CD4-positive, alpha-beta T cell treated with Interleukin-6 at 100 ng/mL for 8 hours (primary cell): ENCODE data around the gene CELF2.
A peak's percentile ranks its signal among the peaks of the same experiment; 100 is the strongest.

Source experiments
- DNase-seq: peaks from one replicate; pipeline ENCODE4 v3.0.0-alpha.2; 2020; ENCODE audit warnings: mixed read lengths, low spot score

CELF2 gene

DNA sequence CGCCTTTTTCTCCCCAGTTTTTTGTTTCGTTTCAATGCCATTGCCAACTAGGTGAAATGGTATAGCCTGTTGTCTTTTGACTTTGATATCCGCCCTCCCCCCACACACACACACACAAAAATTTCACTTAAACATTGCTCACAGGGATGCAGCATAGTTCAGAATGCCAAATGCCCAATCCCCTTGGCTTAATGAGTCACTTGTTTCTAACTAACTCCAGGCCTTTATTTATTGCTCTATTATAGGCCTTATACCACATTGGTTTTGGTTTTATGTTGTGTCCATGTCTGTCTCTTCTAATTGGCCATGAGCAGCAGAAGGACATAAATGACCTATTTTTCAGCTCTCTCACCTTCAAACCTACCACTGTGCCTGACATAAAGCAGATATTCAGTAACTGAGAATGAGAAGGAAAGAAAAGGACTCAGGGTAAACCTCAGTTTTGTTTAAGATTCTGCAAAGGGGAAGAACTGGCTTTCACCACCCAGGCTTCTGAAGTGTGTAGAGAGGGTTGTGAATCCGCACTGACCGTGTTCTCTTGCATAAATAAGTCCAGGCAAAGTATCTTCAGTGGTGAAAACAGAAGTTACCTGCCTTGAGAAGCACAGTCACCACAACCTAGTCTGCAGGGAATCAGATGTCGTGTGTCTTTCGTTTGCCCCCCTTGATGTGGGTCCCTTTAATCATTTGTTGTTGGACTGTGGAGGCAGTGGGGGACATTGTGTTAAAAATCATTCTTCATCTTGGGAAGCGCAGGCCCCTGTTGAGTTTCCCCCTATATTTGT, 139.8 kb downstream of the CELF2 start:
- DNase-seq = no peak

DNA sequence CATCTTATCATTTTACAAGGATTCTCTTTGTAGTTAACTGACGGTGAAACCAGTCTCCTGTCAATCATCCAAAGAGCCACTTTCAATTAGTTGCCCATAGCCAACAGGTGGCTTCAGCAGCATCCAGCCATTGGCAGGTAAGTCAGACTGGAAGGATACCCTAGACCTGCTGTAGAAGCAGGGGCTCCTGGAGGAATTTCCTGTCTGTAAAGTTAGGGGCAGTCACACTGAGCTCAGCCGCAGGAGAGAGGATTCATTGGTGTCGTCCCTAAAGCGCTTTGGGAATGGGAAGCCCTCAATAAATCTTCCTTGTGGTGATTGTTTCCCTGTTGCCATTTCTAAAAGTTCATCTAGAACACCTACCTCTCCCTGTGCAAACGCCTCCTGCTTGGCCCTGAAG, 140.4 kb downstream of the CELF2 start:
- DNase-seq = no peak

DNA sequence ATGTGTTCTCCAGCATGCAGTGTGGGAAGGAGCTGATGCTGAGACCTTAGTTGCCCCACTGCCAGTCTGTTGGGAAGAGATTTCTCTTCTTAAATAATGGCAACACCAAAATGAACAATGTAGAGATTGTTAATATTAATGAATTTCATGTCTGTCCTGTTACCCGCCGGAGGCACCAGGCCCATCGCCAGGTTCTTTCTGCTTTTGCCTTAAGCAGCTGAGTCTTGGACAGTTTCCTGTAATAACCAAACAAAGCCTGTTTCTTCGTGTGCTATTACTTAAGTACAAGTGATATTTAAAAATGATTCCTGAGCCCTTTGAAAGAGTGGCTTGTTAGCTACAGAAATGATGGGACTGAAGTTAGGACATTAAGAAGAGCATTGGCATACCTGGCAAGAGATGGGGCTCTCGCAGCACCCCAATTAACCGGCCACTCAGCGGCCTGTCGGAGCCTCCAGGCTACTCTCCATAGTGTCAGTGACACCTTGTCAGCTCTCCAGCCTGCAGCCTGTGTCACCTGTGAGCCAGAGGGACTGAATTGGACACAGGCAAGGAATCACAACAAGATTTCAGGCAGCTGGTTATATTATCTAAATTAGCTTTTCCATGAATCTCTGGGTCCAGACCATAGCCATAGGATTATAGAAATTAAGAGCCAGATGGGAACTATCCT, 142.0 kb downstream of the CELF2 start:
- no peak for DNase-seq

DNA sequence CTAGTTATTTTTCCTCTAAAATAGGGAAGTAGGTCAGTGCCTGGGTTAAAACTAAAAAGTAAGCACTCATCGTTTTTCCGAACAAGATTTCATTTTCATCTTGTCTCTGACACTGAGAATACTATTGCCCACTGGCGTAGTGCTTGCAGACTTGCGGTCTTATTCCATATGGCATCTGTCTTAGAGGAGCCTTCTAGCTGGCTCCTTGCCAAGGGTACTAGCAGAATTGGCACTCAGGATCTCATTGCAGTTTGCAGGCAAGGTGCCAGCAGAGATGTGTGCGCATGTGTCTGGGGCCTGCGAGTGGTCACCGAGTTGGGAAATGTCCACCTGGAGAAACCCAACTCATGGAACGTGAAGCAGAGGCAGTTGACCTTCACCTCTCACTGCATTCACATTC, 143.4 kb downstream of the CELF2 start:
- no peak for DNase-seq

DNA sequence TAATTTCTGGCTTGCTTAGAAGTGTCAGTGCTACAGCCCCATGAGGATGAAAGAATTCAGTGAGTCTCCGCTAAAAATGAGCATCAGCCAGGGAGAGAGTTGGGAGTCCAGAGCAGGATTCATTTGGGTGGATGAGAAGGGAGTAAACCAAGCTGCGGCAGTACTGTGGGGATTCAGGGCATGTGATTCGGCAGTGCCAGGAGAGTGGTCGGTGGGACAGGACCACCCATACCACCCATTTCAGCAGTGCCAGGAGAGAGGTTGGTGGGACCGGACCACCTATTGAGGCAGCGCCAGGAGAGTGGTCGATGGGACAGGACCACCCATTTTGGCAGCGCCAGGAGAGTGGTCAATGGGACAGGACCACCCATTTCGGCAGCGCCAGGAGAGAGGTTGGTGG, 144.2 kb downstream of the CELF2 start:
- no peak for DNase-seq

DNA sequence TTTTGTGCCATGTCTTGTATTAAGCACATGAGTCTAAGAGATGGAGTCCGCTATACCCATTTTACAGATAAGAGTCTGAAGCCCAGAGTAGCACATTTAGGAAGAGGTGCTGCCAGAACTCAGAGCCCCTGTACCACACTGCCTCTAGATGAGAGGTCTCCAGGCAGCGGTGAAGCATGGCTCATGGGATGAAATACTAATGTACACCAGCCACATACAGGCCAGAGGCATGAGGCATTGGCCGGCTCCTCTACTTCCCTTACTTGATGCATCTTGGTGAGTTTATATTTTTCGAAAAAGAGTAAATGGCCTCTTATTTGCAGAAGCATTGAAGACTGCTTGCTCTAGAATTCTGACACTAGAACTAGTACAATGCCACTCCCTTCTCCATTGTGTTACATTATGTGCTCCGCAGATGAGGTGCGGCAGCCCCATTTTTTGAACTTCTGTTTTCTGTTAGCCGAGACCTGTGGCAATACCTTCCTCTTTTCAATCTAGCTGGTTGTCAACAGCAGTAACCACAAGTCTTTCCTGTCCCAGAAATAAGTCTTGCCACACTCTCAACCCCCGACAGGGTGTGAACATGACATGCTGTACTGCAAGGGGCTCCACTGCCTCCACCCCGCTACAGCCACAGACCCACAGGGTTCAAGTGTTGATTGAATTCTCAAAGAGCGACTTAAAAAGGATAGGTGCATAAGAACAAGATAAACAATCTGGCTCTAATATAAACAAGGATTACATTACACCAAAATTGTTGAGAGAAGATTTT, 145.3 kb downstream of the CELF2 start:
- peak; percentile 91 for DNase-seq

DNA sequence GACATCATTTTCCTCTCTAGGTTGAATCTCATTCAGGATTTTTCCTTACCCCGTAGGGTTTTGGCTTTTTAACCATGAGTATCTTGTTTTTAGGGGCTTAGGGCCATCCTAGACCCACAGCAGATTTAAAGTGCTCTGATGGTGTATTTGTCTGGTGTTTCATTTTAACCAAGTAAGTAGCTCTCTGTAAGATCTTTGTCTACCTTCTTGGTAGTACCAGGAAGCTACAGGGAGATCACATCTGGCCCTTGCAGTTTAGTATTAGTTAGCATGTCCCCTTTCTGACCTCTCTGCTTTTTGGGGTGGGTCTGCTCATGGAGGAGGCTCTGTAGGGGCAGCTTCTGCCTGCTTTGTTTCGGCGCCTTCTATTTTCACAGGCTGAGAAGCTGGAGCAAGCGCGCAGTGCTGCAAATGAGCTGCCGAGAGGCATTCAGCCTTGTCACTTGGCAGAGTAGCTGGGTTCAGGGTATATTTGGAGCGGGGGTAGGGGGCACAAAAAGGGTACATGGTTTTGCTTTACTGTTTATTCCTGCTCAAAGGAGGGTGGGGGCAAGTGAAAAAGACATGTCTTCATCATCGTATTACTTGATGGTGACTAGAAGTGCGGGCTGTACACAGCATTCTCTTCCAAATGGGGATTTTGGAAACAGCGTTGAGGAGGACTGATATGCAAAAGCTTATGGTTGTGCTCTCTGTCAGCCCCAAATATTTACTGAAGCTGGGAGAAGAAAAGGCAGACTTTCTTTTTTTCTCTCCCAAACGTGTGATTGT, 146.3 kb downstream of the CELF2 start:
- no peak for DNase-seq

DNA sequence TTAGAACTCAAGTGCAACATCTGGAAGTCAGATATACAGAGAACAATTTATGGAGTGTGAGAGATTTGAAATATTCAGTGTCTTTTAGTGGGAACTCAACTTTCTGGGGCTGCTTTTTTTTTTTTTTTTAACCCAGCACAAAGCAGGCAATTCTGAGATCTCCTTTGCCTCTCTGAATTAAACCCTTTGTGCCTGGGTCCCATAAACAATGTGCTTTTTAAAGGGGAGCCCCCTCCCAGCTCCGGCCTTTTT, 146.8 kb downstream of the CELF2 start:
- DNase-seq = no peak

DNA sequence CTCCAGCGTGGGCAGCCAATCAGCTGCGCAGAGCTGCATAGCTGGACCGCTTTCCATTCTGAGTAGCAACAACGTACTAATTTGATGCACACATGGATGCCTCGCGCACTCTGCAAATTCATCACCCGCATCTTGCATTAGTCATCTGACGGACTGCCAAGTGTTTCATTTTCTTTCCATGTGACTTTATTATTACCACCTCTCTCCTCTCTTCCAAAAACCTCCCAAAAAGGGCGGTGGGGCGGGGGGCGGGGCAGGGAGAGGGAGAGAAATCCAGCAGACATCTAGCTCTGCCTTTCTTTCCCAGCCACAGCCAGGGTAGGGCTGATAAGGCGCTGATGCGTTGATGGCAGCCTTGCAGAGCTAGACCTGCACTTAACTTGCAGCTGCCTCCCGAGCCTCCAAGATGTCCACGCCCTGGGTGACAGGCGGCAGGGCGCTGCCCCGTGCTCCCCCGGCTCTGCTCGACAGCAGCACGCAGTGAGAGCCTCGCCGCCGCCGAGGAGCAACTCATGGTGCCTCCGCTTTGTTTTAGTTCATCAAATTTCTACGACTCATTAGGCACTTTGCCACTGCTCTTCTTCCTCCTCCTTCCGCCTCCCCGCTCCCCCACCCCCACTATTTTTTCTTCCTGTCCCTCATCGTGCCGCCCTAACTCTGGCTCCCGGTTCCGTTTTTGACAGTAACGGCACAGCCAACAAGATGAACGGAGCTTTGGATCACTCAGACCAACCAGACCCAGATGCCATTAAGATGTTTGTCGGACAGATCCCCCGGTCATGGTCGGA, 147.3 kb downstream of the CELF2 start:
- peak; percentile 71 for DNase-seq

DNA sequence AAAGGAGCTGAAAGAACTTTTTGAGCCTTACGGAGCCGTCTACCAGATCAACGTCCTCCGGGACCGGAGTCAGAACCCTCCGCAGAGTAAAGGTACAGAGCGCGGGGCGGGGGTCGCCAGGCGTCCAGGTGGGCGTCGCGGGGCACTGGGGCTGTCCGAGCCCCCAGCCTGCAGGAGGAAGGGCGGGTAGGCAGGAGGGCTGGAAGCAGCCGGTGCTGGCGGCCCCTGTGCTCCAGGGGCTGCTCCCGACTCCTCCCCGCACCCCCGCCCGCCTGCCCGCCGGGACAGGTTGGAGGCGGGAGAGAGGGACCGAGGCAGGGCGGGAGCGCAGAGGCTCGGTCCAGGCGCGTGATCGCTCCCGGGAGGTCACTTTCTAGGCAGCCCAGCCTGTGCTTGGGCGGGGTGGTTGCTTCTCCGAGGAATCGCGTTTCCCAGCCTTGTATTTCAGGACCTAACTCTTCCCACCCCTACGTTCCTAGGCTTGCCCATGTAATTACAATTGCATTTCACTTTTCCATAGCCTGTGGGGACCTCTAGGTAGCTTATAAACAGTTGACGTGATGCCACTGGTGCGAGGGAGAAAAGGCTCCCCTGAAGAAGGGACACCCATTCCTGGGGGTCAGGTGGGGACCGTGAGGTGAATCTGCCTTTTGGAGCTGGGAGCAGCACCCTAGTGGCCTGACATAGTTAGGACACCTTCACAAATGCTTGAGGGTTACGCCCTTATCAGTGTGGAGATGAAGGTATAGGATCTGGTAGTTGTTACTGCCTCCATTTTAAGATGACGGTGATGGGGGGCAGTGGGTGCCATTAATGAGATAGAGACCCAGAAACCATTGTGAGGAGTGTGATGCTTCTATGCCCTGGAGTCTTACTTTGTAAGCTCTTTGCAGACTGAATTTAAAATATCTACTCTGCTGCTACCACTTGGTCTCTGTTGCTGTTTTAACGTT, 148.2 kb downstream of the CELF2 start:
- DNase-seq = peak; percentile 81

DNA sequence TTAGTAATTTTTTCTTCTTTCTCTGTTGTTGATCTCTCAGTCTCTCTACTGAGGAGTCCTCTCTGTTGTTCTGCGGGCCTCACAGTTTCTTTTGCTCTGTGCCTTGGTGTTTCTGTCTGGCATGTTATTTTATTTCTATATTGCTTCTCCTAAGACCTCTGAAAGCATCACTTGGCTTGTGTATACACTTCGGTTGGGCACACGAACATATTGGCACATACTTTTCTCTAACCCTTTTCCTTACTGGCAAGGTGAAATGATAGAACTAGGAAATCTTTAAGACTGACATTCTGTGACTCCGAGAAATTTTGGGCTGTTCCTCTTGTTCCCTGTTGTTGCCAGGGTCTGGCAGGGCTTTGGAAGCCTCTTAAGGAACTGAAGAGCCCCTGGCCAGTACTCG, 148.9 kb downstream of the CELF2 start:
- no peak for DNase-seq

DNA sequence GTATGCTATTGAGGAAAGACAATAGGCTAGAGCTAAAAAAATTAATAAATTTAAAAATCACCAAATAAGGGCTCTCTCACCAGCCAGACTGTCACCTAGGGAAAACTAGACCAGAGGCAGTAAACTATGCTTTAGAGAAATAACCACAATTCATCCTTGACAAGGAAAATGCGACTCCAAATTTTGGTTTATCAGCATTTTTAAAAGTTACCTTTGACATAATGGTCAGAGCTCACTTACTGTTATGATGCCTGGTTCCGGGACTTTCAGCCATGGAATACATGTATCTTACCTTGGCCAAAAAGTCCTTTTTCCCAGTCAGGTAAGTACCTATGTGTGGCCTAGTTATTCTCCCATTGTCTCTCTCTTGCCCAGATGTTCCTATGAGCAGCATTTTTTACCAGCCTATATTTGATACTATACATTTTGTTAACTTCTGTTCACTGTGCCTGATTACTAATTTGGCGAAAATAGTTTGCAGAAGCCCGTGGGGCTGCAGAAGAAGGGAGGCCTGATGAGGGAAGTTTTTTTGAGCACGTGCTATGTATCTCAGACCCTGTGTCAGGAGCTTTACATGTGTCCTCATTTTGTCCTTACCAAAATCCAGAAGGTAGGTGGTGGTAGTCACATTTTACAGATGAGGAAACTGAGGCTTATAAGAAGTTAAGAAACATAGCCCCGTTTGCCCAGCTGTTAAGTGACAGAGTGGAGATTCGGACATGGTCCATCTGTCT, 149.7 kb downstream of the CELF2 start:
- no peak for DNase-seq

DNA sequence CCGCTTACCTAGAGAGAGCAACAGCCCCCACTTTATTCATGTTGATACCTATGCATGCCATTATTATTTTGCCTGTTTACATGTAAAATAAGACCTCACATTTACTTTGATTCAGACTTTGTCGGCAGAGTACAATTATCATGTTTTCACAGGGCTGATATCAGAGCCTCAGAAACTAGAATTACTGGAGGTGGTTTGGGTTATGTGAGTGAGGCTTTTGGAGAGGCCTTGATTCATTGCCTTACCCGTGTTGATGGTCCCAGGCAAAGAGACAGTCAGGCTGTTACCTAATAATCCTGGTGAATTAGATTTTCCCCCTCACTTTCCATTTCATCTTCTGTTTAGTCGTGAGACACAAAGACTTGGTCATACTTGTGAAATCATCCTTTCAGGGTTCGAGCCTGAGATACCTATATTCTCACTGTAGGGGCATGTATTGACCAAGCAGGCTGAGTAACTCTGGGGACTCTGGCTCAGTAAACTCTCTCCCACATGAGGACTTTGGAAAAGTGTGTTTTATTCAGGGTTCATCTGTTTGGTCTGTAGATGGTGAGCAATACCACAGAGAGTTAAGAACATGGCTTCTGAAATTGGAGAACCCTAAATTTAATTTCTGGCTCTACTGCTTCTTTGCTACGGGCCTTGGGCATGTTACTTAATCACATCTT, 150.9 kb downstream of the CELF2 start:
- DNase-seq = no peak

DNA sequence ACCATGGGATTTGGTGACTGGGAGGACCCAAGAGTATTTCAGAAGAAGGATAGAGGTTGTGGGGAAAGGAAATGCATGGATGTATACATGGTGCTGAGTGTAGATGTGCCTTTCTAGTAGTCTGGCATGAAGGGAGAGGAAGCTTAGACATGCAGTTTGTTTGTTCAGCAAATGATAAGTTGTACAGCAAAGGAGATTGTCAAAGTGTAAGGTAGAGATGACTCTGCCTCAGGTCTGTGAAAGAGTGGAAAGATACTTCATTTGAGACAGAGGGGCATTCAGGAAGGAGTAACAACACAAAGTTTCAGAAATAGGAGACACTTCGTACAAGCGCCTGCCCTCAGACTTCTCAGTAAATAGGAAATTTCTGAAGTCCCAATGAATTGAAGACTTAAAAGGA, 152.3 kb downstream of the CELF2 start:
- DNase-seq = no peak

DNA sequence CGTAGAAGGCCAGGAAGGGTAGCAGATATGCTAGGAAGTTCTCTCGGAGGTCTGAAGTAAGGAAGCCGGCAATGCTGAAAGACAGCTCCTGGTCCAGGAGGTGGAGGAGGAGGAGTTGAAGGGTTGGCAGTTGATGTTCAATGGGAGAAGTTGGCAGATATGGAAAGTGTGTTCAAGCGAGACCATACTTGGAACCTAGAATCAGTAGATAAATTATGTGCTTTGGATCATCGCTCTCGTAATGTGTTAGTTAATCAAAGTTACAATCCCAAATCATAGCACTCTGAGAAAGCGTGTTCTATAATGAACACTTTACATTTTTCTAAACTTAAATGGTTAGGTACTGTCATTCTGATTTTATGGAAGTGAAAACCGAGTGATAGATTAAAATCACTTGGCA, 152.9 kb downstream of the CELF2 start:
- no peak for DNase-seq

DNA sequence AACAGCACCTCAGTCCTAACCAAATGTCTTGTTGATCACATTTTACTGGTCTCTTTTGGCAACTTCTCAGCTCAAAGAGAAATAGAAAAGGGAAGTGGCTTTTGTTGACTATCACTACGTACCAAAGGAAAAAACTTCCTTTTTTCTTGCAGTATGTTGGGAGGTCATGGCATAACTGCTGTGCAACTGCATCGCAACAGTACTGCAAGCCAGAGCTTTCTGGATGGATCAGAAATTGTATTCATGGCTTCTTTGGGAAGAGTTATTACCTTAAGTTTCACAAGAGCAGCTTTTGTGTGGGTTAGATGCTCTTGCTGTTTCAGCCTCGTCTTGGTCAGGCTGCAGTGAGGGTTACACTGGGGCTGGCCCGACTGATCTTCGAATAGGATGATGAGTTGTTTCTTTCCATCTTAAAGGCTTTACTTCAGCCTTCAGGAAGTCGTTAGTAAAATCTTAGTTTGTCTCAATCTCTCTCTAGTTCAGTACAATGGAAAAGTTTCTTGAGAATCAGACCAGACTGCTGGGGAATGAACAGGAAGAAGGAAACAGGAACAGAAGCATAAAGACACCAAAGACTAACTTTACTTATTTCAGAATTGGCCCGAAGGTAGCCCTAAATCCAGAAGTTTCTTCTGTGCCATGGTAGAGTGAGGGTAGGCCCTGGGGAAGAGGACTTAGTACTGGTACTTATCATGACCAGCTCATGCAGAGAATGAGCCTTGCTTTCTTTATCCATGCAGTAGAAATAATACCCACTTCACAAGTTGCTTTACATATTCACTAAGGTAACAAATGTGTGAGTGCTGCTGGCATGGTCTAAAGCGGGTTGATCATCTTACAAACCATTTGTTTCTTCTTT, 153.6 kb downstream of the CELF2 start:
- no peak for DNase-seq

DNA sequence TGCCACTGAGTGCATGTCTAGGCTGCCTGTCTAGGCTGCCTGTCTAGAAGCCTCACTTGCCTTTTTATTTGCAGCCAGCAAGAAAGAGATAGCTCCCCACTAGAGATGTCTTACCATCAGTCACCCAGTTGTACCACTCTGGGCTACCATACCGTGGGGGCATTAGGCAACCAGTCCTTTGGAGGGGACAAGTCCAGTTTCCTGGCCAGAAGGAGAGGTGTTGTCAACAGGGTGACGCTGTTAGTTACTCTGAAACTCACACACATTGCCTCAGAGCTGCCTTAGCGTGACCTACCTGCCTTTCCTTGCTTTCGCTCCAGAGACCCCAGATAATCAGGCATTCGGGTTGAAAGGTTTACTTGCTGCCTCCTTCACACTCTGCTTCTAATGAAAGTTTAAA, 155.4 kb downstream of the CELF2 start:
- DNase-seq = no peak

DNA sequence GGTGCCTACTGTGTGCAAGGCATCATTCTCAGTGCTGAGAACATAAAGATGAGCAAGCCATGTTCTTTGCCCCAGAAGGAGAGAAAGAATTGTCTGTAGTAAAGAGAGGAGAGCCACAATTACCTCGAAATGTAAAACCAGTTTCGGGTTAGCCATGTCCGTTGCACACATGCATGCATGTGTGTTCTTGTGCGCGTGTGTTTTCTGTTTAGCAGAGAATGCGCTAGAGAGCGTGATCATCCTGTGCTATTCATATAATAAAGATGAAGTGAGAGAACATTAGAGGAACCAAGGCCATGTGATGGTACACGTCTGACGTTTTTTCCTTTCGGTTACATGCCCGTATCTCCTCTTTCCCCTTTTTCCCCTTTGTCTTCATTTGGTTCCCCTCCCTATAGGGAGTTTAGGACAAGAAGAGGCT, 158.2 kb downstream of the CELF2 start:
- DNase-seq = no peak
